Measurements from ENCODE around the gene EWSR1.
"Not testable (repeated sequence)": the region's sequence is repeated elsewhere in the genome, so short reads cannot be mapped to it uniquely, and the experiment has no call there.

EWSR1 gene

DNA sequence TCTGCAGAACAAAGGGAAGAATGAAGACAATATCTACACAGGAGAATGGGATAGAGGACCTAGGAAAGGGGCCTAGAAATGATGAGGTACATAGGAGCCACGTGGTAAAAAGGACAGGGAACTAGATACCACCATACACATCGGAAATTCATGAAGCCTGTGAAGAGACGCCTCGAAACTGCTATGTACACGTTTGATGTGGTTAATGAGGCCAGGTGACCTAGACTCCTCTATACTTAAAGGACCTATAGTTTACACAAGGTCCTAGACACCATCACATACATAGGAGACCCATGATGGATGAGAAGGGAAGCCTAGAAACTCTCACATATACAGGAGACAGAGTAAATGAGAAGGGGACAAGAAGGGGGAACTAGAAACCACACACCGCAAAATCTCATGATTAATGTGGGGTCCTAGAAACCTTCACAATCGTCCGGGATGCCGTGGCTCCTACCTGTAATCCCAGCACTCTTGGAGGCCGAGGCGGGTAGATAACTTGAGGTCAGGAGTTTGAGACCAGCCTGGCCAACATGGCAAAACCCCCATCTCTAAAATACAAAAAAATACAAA lies 24.1 kb upstream of the EWSR1 start:
- DNase-seq (ENCODE audit: low read depth in 1 of 2, low spot score in 1 of 2), result no peak
- H3K27ac ChIP-seq (replicated peaks), result no peak overlapping the region
- TF ChIP-seq, protein P1, sequence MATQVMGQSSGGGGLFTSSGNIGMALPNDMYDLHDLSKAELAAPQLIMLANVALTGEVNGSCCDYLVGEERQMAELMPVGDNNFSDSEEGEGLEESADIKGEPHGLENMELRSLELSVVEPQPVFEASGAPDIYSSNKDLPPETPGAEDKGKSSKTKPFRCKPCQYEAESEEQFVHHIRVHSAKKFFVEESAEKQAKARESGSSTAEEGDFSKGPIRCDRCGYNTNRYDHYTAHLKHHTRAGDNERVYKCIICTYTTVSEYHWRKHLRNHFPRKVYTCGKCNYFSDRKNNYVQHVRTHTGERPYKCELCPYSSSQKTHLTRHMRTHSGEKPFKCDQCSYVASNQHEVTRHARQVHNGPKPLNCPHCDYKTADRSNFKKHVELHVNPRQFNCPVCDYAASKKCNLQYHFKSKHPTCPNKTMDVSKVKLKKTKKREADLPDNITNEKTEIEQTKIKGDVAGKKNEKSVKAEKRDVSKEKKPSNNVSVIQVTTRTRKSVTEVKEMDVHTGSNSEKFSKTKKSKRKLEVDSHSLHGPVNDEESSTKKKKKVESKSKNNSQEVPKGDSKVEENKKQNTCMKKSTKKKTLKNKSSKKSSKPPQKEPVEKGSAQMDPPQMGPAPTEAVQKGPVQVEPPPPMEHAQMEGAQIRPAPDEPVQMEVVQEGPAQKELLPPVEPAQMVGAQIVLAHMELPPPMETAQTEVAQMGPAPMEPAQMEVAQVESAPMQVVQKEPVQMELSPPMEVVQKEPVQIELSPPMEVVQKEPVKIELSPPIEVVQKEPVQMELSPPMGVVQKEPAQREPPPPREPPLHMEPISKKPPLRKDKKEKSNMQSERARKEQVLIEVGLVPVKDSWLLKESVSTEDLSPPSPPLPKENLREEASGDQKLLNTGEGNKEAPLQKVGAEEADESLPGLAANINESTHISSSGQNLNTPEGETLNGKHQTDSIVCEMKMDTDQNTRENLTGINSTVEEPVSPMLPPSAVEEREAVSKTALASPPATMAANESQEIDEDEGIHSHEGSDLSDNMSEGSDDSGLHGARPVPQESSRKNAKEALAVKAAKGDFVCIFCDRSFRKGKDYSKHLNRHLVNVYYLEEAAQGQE (IDR thresholded peaks at IDR 0.05; ENCODE audit: insufficient replicate concordance, low read depth), result no peak
- TF ChIP-seq GABPA (IDR thresholded peaks at IDR 0.05; ENCODE audit: low read depth), result no peak
- TF ChIP-seq, protein P2, sequence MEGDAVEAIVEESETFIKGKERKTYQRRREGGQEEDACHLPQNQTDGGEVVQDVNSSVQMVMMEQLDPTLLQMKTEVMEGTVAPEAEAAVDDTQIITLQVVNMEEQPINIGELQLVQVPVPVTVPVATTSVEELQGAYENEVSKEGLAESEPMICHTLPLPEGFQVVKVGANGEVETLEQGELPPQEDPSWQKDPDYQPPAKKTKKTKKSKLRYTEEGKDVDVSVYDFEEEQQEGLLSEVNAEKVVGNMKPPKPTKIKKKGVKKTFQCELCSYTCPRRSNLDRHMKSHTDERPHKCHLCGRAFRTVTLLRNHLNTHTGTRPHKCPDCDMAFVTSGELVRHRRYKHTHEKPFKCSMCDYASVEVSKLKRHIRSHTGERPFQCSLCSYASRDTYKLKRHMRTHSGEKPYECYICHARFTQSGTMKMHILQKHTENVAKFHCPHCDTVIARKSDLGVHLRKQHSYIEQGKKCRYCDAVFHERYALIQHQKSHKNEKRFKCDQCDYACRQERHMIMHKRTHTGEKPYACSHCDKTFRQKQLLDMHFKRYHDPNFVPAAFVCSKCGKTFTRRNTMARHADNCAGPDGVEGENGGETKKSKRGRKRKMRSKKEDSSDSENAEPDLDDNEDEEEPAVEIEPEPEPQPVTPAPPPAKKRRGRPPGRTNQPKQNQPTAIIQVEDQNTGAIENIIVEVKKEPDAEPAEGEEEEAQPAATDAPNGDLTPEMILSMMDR (IDR thresholded peaks at IDR 0.05; ENCODE audit: insufficient read depth, low read length), result no peak
- no peak for TF ChIP-seq SPI1 (IDR thresholded peaks at IDR 0.05; ENCODE audit: borderline replicate concordance, low read depth)
- TF ChIP-seq POLR2AphosphoS5 (IDR thresholded peaks at IDR 0.05; ENCODE audit: low read depth), result no peak
- no peaks in the 10 kb centered on the region for H3K27me3 ChIP-seq (ENCODE audit: insufficient read depth, poor library complexity, severe bottlenecking)
- H3K4me3 ChIP-seq (replicated peaks; ENCODE audit: insufficient read depth, low read length), result no peak overlapping the region

DNA sequence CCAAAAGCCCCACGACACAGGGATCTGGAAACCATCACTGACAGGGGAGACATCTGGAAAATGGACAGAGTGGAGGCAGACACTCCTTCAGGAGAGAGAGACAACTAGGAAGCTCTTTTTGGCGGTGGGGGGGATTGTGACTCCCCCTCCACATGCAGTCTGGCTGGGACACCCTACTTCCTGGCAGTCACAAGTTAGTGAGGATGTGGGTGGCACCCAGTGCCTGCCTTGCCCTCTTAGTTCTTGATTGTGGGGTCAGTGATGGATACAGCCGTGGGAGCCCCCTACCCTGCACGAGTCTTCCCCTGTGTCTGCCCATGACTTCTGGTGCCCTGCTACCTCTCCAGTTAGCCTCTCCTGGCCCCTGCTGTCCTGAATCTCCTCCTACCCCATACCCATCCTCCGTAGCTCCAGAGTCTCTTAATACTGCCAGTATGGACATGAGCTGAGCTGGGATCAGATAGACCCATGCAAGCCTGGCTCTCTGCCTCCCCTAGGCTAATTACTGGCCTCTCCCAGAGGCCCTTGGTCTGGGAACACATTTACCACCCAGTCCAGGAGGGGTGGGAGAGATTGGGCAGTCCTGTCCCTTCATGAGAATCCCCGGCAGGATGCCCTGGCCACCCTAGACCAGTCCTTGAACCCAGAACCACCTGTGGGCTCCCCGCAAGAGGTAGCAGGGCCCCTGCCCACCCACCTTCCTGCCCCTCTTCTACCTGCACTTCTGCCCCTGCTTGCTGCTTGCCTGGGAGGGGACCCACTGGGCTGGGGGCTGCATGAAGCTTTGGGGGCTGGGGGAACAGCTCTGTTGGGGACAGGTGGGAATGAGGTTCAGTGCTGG lies 23.1 kb upstream of the EWSR1 start:
- no peak for TF ChIP-seq GABPA (IDR thresholded peaks at IDR 0.05; ENCODE audit: low read depth)
- TF ChIP-seq, protein P2 (IDR thresholded peaks at IDR 0.05; ENCODE audit: insufficient read depth, low read length), result no peak
- TF ChIP-seq, protein P1 (IDR thresholded peaks at IDR 0.05; ENCODE audit: insufficient replicate concordance, low read depth), result no peak
- no peak for TF ChIP-seq SPI1 (IDR thresholded peaks at IDR 0.05; ENCODE audit: borderline replicate concordance, low read depth)
- TF ChIP-seq POLR2AphosphoS5 (IDR thresholded peaks at IDR 0.05; ENCODE audit: low read depth), result no peak
- DNase-seq (ENCODE audit: low read depth in 1 of 2, low spot score in 1 of 2), result no peak
- Histone ChIP-seq H3K27me3 (ENCODE audit: insufficient read depth, poor library complexity, severe bottlenecking) (no peaks in the 10 kb centered on the region), H3K4me3 (replicated peaks; ENCODE audit: insufficient read depth, low read length) (no peak overlapping the region), H3K27ac (replicated peaks) (no peak overlapping the region)

DNA sequence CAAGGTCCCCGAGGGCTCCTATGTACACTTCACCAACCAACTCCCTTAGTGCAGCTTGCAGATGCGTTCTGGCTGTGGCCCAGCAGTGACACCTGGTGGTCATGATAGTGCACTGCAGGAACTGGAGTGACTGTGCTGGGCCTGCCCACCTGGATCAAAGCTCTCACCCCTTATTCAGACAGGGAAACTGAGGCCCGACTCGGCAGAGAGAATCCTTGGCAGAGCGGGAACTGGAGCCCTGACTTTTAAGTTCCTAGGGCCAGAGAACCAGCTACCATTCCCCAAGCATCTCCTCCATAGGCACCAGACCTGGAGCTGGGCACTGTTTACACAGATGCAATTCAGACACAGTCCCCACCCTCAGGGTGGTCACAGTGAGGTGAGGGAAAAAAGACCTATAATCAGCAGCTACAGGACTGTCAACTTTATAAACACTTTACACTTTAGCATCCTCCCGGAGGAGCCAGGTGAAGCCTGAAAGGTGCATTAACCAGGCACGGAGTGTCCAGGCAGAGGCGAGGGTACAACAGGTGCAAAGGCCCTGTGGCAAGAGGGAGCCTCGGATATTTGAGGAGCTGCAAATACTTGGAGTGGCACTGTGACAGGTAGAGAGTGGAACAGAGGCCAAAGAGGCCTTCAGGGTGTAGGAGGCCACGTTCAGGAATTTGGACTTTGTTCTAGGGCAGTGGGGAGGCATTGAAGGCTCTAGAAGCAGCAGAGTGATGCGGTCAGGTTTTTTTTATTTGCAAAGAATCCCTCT lies 22.3 kb upstream of the EWSR1 start:
- no peak for TF ChIP-seq POLR2AphosphoS5 (IDR thresholded peaks at IDR 0.05; ENCODE audit: low read depth)
- TF ChIP-seq SPI1 (IDR thresholded peaks at IDR 0.05; ENCODE audit: borderline replicate concordance, low read depth), result no peak
- TF ChIP-seq, protein P2 (IDR thresholded peaks at IDR 0.05; ENCODE audit: insufficient read depth, low read length), result peak; percentile 98
- no peak for TF ChIP-seq GABPA (IDR thresholded peaks at IDR 0.05; ENCODE audit: low read depth)
- TF ChIP-seq, protein P1 (IDR thresholded peaks at IDR 0.05; ENCODE audit: insufficient replicate concordance, low read depth), result no peak
- Histone ChIP-seq H3K27ac (replicated peaks) (no peak overlapping the region), H3K27me3 (ENCODE audit: insufficient read depth, poor library complexity, severe bottlenecking) (no peaks in the 10 kb centered on the region), H3K4me3 (replicated peaks; ENCODE audit: insufficient read depth, low read length) (no peak overlapping the region)
- peak; percentile 41 to 74 for DNase-seq (ENCODE audit: low read depth in 1 of 2, low spot score in 1 of 2)

DNA sequence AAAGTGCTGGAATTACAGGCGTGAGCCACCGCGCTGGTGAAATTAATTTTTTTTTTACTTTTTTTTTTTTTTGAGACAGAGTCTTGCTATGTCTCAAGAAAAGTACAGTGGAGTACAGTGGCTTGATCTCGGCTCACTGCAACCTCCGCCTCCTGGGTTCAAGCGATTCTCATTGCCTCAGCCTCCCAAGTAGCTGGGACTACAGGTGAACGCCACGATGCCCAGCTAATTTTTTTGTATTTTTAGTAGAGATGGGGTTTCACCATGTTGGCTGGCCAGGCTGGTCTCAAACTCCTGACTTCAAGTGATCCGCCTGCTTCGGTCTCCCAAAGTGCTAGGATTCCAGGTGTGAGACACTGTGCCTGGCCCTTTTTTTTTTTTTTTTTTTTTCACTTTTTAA lies 20.2 kb upstream of the EWSR1 start:
- not testable (repeated sequence) for H3K27ac ChIP-seq (replicated peaks); DNase-seq (ENCODE audit: low read depth in 1 of 2, low spot score in 1 of 2); H3K4me3 ChIP-seq (replicated peaks; ENCODE audit: insufficient read depth, low read length); H3K27me3 ChIP-seq (ENCODE audit: insufficient read depth, poor library complexity, severe bottlenecking)

All from HL-60 (cell line).